Measurements from ENCODE around the gene MYBPC3.

MYBPC3 gene

GRCh38 chr11:47352556-47352955 lies at the start of gene MYBPC3:
Gene MYBPC3 (minus strand): TSS chr11:47352702. CDS start chr11:47352647, 55 bp downstream.
- no peak for TF ChIP-seq CTCF (IDR thresholded peaks at IDR 0.05; ENCODE audit: control insufficient read depth, extremely low read depth, insufficient read depth)
- DNase-seq (ENCODE audit: low read depth), result no peak
- H3K4me3 ChIP-seq (ENCODE audit: low read depth, low read length), result no peak within 1 kb of the TSS

DNA sequence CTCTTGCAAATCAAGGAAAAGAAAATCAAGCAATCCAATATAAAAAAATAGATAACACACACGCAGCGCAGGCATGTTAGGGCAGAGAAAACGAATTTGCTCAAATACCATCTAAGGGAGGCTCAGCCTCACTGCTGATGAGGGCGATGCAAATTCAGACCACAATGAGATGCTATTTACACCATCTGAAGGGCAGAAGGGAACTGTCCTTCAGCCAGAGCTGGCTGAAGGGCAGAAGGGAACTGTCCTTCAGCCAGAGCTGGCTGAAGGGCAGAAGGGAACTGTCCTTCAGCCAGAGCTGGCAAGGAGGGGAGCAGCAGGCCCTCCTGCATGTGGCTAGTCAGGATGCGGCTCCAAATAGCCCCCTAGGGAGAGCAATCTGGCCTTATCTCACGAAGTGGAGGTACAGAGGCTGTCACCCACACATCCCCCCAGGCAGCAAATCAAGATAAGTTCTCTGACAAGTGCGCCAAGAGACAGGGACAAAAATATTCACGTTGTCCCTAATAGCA lies 48.3 kb upstream of the MYBPC3 start:
- no peak overlapping the region for H3K4me3 ChIP-seq (ENCODE audit: low read depth, low read length)
- TF ChIP-seq CTCF (IDR thresholded peaks at IDR 0.05; ENCODE audit: control insufficient read depth, extremely low read depth, insufficient read depth), result no peak
- no peak for DNase-seq (ENCODE audit: low read depth)

- no peak for DNase-seq (ENCODE audit: low read depth)
- H3K4me3 ChIP-seq (ENCODE audit: low read depth, low read length), result no peak overlapping the region
- TF ChIP-seq CTCF (IDR thresholded peaks at IDR 0.05; ENCODE audit: control insufficient read depth, extremely low read depth, insufficient read depth), result no peak
Observed at GRCh38 chr11:47399860-47400767, 47.6 kb upstream of the MYBPC3 start.

- no peak for DNase-seq (ENCODE audit: low read depth)
- H3K4me3 ChIP-seq (ENCODE audit: low read depth, low read length), result no peak overlapping the region
- no peak for TF ChIP-seq CTCF (IDR thresholded peaks at IDR 0.05; ENCODE audit: control insufficient read depth, extremely low read depth, insufficient read depth)
Observed at GRCh38 chr11:47398551-47398950, 46.0 kb upstream of the MYBPC3 start.

DNA sequence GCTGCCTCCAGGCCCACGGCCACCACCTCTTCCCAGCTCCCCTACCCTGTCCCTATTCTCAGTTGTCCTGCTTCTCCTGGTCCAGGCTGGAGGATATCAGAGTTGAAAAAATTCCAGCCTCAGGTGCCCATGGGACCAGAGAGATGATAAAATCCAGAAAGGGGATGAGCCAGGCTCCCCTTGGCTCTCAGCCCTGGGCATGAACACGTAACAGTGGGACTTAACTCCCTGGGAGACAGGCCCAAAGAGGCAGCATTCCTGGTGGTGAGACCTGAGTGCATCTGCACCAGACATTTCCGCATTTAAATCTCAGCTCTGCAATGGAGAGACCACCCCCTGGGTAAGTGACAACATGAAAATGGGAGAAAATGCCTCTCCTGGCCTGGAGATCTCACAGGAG lies 45.5 kb upstream of the MYBPC3 start:
- no peak overlapping the region for H3K4me3 ChIP-seq (ENCODE audit: low read depth, low read length)
- TF ChIP-seq CTCF (IDR thresholded peaks at IDR 0.05; ENCODE audit: control insufficient read depth, extremely low read depth, insufficient read depth), result no peak

GRCh38 chr11:47396049-47396320 lies 43.5 kb upstream of the MYBPC3 start:
- no peak for DNase-seq (ENCODE audit: low read depth)
- no peak overlapping the region for H3K4me3 ChIP-seq (ENCODE audit: low read depth, low read length)
- no peak for TF ChIP-seq CTCF (IDR thresholded peaks at IDR 0.05; ENCODE audit: control insufficient read depth, extremely low read depth, insufficient read depth)

More for the DNA sequence above, 45.5 kb upstream of the MYBPC3 start:
- no peak for DNase-seq (ENCODE audit: low read depth)

Measured in LNCaP clone FGC (cell line).